GM21367 (cell line): ENCODE measurements around the gene SSX2B.
"Not testable (repeated sequence)": the region's sequence is repeated elsewhere in the genome, so short reads cannot be mapped to it uniquely, and the experiment has no call there.

Experiments
- ATAC-seq: cut with Tn5 transposase; IDR thresholded peaks from one replicate; pipeline ENCODE4 v1.9.1; 2021; ENCODE audit not compliant: unreplicated experiment

SSX2B gene

GRCh38 chrX:52750952-52751351 lies at the start of gene SSX2B:
TSS of gene SSX2B (plus strand) at chrX:52751252. CDS start at chrX:52752681, 1,429 bp downstream.
- ATAC-seq = not testable (repeated sequence)

GRCh38 chrX:52707078-52707477 lies 44.0 kb upstream of the SSX2B start, which contains the start of gene SSX2:
TSS of gene SSX2 (minus strand) at chrX:52707178. CDS start at chrX:52705749, 1,429 bp downstream.
- ATAC-seq = not testable (repeated sequence)

GRCh38 chrX:52765983-52766382 lies 14.9 kb downstream of the SSX2B start:
- not testable (repeated sequence) for ATAC-seq

- not testable (repeated sequence) for ATAC-seq
Measured at GRCh38 chrX:52773504-52773903, 22.5 kb downstream of the SSX2B start.

DNA sequence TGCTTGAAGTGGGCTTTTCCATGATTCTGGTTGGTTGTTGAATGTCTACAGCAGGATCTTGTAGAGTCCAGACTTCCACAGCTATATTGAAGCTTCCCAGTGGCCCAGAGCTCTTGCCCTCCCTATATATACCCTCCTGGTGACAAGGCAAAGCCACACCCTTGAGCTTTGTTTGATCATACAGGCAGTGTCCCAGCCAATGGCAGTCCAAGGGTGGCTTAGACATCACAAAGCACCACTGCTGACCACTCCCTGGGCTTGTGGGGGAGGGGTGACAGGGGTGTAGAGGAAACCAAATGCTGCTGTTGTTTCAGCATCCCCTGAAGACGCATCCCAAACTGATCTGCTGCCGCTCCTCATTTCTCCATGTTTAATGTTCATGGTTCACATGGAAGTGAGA lies 46.3 kb downstream of the SSX2B start, which contains the start of gene SPANXN5:
TSS of gene SPANXN5 (minus strand) at position 101 of the 400 bp plus-strand sequence. CDS start at position 22, 79 bp downstream.
- ATAC-seq = not testable (repeated sequence)

DNA sequence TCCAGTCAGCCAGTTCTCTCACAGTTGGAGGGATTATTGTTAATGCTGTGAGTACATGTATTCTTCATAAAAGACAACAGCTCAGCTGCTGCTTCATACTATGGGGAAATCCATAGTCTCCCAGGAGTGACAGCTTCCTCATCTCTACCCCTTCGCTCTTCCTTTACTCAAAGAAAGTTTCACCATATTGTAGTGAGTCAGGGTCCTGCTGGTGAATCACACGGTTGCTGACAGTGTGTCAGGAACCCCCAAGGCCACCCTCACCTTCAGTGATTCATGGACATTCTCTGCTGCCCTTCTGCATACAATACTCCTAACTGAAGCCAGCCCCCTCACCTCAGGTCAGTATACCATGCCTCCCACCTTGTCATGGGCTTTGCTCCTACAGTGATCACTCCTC lies 53.8 kb downstream of the SSX2B start:
- ATAC-seq = not testable (repeated sequence)
